Measurements from ENCODE around the gene DMAC2.
"Not testable (repeated sequence)": the region's sequence is repeated elsewhere in the genome, so short reads cannot be mapped to it uniquely, and the experiment has no call there.

DMAC2 gene

GRCh38 chr19:41398050-41398418 is 41.7 kb downstream of the DMAC2 start:
- no peak for DNase-seq

- peak; percentile 100 for DNase-seq
Observed at GRCh38 chr19:41397086-41398049, 42.3 kb downstream of the DMAC2 start, which contains the start of the genes BCKDHA and EXOSC5. Gene BCKDHA, plus strand, starts transcription at chr19:41397818. Its CDS starts 10 bp downstream, at chr19:41397828. Gene EXOSC5, minus strand, starts transcription at chr19:41397359. Its CDS starts 31 bp downstream, at chr19:41397328.

DNA sequence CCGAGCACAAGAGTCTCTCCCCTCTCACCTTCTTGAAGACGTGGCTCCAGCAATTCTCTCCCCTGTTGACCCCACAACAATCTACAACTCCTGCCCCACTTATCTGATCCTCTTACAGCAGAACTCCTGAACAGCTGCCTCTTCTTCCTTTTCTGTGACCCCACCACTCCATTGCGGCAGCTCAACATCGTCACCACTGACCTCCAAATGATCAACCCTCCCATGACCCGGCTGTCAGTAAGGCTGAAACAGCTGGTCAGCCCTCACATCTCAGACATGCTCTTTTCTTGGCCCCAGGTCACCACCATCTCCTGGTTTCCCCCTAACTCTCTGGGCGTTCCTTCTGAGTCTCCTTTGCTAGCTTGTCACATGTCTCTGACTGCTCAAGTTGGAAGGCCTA is 44.4 kb downstream of the DMAC2 start:
- no peak for DNase-seq

DNA sequence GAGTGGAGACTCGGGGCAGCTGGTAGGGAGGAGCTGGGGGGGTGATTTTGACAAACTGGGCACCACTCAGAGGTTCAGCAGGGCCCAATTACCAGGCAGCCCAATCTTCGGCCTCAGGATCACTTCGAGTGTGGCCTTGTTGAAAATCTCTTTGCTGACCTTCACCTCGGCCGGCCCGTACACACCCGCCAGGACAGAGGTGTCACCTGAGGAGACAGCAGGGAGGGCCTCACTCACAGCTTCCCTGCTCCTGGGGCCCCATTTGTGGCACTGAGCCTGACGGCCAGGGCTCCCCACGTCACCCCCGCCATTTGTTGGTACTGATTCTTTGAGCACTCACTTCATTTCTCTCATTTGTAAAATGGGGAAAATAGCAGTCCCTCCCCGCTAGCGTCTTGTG is 46.9 kb downstream of the DMAC2 start:
- no peak for DNase-seq

- no peak for DNase-seq
Observed at GRCh38 chr19:41391618-41392017, 48.1 kb downstream of the DMAC2 start.

- no peak for DNase-seq
Observed at GRCh38 chr19:41386442-41386841, 53.3 kb downstream of the DMAC2 start.

- no peak for DNase-seq
Observed at GRCh38 chr19:41384351-41384750, 55.4 kb downstream of the DMAC2 start.

- not testable (repeated sequence) for DNase-seq
Observed at GRCh38 chr19:41381536-41381935, 58.2 kb downstream of the DMAC2 start.

Data from fibroblast of skin of abdomen (primary cell).